ENCODE measurements around the gene CASS4.

The CASS4 gene

GRCh38 chr20:56422824-56423189 lies 10.7 kb downstream of the CASS4 start:
- in situ Hi-C loops (cut with MboI; ENCODE audit: low sequenced_read_pairs), result no loop called here

GRCh38 chr20:56423211-56423610 lies 11.2 kb downstream of the CASS4 start:
- in situ Hi-C loops (cut with MboI; ENCODE audit: low sequenced_read_pairs), result no loop called here

GRCh38 chr20:56423886-56424285 lies 11.8 kb downstream of the CASS4 start:
- in situ Hi-C loops (cut with MboI; ENCODE audit: low sequenced_read_pairs), result no loop called here

- in situ Hi-C loops (cut with MboI; ENCODE audit: low sequenced_read_pairs), result no loop called here
Observed at GRCh38 chr20:56424931-56425330, 12.9 kb downstream of the CASS4 start.

- in situ Hi-C loops (cut with MboI; ENCODE audit: low sequenced_read_pairs), result no loop called here
Observed at GRCh38 chr20:56426026-56426425, 14.0 kb downstream of the CASS4 start.

- in situ Hi-C loops (cut with MboI; ENCODE audit: low sequenced_read_pairs), result no loop called here
Observed at GRCh38 chr20:56426926-56427325, 14.9 kb downstream of the CASS4 start.

- in situ Hi-C loops (cut with MboI; ENCODE audit: low sequenced_read_pairs), result no loop called here
Observed at GRCh38 chr20:56427797-56428196, 15.7 kb downstream of the CASS4 start.

GRCh38 chr20:56428410-56428809 lies 16.4 kb downstream of the CASS4 start:
- in situ Hi-C loops (cut with MboI; ENCODE audit: low sequenced_read_pairs), result no loop called here

GRCh38 chr20:56428881-56429280 lies 16.8 kb downstream of the CASS4 start:
- in situ Hi-C loops (cut with MboI; ENCODE audit: low sequenced_read_pairs), result no loop called here

- in situ Hi-C loops (cut with MboI; ENCODE audit: low sequenced_read_pairs), result no loop called here
Observed at GRCh38 chr20:56429502-56429901, 17.4 kb downstream of the CASS4 start.

- in situ Hi-C loops (cut with MboI; ENCODE audit: low sequenced_read_pairs), result no loop called here
Observed at GRCh38 chr20:56429941-56430340, 17.9 kb downstream of the CASS4 start.

GRCh38 chr20:56430461-56430860 lies 18.4 kb downstream of the CASS4 start:
- in situ Hi-C loops (cut with MboI; ENCODE audit: low sequenced_read_pairs), result no loop called here

- in situ Hi-C loops (cut with MboI; ENCODE audit: low sequenced_read_pairs), result no loop called here
Observed at GRCh38 chr20:56430957-56431356, 18.9 kb downstream of the CASS4 start.

GRCh38 chr20:56431471-56431870 lies 19.4 kb downstream of the CASS4 start:
- in situ Hi-C loops (cut with MboI; ENCODE audit: low sequenced_read_pairs), result no loop called here

GRCh38 chr20:56433221-56433879 lies 21.3 kb downstream of the CASS4 start:
- in situ Hi-C loops (cut with MboI; ENCODE audit: low sequenced_read_pairs), result no loop called here

GRCh38 chr20:56433880-56434255 lies 21.8 kb downstream of the CASS4 start:
- in situ Hi-C loops (cut with MboI; ENCODE audit: low sequenced_read_pairs), result no loop called here

- in situ Hi-C loops (cut with MboI; ENCODE audit: low sequenced_read_pairs), result no loop called here
Observed at GRCh38 chr20:56437196-56437960, 25.3 kb downstream of the CASS4 start.

GRCh38 chr20:56438284-56438683 lies 26.2 kb downstream of the CASS4 start:
- in situ Hi-C loops (cut with MboI; ENCODE audit: low sequenced_read_pairs), result no loop called here

- in situ Hi-C loops (cut with MboI; ENCODE audit: low sequenced_read_pairs), result no loop called here
Observed at GRCh38 chr20:56439771-56440291, 27.8 kb downstream of the CASS4 start.

- in situ Hi-C loops (cut with MboI; ENCODE audit: low sequenced_read_pairs), result no loop called here
Observed at GRCh38 chr20:56440346-56441007, 28.4 kb downstream of the CASS4 start.

GRCh38 chr20:56442389-56443365 lies 30.6 kb downstream of the CASS4 start:
- in situ Hi-C loops (cut with MboI; ENCODE audit: low sequenced_read_pairs), result no loop called here
